HG03457 (cell line): Measurements from ENCODE around the gene FAM13C.

Experiments used
- ATAC-seq: cut with Tn5 transposase; IDR thresholded peaks from one replicate; pipeline ENCODE4 v1.9.1; 2021; ENCODE audit warnings: moderate number of reproducible peaks; ENCODE audit not compliant: unreplicated experiment

FAM13C gene

DNA sequence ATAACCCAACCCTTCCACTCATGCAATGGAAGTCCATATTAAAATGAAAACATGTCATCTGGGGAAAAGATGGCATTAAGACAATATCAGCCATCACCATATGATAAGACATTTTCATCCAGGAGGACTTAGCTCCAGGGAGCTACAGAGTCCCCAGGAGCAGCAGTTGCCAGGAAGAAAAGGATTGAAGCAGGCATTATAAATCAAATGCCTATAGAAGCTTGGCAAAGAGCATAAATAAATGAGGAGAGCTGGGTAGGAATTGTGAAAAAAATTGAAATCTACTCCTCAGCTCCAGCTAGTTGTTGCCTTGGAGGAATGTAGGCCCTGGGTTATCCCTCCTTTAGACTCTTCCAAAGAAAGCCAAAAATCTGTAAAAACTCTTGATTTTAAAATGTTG lies 42.5 kb downstream of the FAM13C start:
- no peak for ATAC-seq

DNA sequence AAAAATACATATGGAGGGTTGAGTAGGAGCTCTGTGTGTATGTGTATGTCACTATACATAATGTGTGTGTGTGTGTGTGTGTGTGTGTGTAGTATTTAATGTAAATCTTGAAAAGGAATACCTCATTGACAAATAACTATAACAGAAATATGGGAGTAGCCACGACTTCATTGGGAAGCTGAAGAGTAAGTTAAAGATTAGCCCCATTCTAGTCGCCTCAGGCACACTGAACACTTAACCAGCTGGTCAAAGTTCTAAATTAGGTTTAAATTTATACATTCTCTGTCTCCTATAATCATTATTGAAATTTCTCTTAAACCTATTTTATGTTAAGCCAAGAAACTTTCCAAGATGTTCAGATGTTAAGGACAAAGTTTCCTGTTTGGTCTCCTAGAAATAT lies 45.3 kb downstream of the FAM13C start:
- ATAC-seq = no peak

DNA sequence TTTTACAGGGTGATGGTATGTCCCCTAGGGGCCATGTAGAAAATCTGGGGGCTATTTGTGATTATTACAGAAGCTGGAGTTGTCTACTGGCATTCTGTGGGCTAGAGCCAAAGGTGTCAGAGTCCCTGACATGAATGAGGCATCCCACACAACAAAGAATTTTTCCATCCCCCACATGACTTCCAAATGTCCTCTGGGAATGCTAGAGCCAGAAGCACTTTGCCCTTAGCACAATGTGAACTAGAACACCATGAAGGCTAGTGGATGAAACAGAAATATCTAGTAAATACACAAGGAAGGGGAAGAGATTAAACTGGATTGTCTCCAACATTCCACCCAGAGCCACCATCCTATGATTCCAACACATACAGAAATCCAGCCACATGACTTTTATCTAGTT lies 46.9 kb downstream of the FAM13C start:
- no peak for ATAC-seq

DNA sequence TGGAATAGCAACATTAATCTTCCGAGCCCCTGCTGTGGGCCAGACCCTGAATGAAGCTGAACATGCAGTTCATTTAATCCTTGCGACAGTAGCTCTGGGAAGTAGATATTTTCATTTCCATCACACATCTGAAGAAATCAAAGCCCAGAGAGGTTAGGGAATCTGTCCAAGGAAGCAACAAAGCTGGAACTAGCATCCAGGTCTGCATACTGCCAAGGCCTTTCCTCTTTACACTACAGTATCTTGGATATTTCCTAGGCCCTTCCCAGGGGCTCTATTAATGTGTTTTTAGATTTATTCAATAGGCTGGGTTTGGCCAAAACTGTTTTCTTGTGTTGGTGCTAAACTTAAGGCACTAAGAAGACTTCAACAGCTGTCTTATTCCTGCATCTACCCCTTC lies 48.1 kb downstream of the FAM13C start:
- no peak for ATAC-seq

DNA sequence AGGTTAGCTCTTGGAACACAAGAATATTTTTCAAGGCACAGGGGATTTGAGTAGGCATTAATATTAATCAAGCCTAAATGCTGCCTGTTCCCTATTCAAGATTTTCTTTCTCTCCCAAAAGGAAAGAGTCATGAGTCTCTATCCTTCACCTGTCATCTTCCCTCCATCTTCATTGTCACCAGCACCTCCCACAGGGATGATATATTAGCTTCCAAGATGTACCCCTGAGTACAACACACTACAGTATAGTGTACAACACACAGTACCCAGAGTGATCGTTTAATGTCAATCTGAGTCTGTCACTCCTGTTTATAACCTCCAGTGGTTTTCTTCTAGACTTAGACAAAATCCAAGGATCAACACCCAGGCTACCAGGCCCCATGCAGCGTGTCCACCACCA lies 50.1 kb downstream of the FAM13C start:
- no peak for ATAC-seq

DNA sequence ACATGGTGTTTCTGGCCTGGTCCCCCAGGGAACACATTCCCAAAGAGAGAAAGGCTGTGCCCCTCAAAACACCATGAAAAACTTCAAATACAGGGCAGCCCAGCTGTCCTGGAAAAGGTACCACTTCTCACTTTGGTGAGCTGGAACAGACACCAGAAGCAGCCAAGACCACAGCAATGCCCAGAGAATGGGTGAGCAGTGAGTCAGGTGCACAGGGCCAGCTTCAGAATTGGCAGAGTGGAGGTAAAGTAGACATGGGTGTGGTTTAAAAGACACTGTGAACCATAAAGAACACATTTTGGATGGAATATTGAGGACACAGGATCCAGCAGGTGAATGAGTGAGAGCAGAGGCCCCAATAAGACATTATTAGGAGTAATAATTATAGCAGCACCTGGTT lies 51.3 kb downstream of the FAM13C start:
- ATAC-seq = no peak

DNA sequence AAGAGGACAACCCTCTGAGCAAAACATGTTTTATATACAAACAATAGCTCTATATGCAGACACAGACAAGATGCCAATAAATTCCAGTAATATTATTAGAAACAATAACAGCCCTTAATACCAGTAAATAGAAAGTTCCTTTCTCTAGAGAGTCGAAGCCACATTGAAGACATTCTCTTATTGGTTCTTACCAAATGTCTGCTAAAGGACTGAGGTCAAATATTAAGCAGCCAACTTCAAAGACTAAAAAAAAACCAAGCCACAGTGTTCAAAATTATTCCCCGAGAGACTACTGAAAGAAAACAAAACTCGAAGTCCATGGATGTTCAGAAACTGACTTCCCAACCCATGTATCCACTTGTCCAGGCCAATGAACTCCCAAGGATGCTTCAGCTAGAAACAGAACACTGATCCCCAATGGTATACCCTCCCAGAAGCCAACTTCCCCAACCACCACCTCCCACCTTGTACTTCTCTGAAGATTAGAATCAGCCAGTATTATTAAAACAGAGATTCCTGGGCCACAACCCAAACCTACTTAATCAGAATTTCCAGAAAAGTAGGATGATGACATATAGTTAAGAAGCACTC lies 51.9 kb downstream of the FAM13C start:
- no peak for ATAC-seq

DNA sequence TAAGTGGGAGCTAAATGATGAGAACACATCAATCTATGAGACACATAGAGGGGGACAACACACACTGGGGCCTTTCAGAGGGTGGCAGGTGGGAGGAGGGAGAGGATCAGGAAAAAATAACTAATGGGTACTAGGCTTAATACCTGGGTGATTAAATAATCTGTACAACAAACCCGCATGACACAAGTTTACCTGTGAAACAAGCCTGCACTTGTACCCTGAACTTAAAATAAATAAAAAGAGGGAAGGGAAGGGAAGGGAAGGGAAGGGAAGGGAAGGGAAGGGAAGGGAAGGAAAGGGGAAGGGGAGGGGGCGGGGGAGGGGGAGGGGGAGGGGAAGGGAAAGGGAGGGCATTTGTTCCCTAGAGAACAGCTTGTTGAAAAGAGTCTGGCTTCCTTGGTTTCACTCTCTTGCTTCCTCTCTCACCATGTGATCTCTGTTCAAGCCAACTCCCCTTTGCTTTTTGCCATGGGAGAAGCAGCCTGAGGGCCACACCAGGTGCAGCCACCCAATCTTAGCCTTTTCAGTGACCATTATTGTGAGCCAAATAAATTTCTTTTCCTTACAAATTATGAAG lies 57.7 kb downstream of the FAM13C start:
- ATAC-seq = no peak

DNA sequence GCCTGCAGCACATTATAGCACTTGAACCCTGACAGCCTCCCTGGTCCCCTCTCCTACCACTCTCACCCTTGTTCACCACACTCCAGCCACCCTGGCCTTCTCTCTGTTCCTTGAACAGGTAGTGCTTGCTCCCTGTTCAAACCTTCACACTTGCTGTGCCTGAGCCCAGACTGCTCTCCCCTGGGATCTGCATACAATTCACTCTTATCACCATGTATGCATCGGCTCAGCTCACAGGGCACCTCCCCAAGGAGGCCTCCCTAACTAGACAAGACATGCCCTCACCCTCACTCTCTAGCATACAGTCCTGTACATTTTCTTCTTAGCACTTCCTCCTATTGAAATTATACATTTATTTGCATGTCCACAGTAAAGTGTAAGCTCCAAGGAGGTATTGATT lies 59.3 kb downstream of the FAM13C start:
- no peak for ATAC-seq

DNA sequence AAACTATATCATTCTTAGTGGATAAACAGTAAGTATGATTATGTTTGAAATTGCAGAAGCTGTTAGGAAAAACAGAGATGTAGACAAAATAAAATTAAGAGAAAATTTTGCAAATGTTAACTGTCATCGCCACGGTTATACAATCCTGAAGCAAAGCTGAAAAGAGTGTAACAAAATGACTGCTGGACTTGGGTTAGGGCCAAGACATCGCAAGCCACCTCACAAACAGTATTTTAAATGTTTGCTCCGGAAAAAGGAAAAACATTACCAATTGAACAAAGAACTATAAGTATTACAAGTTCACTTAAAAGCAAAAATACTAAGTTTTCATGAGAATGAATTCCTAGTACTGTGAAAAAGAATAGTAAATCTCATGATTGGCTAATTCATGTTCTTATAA lies 60.0 kb downstream of the FAM13C start:
- no peak for ATAC-seq

DNA sequence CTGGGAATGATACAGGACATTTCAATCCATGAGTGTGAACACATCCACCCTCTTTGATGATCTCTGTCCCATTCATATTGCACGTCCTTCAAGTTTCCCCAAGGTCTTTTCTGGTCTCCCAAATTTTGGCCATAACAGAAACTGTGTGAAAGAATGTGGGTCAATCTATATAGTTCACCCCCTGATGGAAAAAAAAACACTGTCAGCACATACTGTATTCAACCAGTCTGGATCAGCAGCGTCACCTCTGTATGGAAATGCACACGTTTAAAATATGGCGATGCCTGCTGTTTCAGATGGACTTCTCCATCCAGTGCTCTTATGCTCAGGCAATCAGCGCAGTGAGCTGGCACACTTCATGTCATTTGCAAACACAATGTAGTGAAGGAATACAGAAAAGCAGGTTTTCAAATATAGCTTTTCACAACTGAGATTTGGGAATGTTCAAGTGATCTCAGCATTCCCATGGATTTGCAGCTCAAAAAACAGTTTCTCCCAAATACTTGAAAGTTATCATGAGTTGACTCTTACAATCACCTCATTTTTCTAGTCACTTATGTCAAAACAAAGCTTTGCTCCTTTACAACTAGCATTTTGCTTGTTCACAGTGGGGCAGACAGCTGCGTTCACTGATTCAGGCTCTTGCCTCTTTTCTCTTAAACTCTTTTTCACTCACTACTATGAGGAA lies 61.1 kb downstream of the FAM13C start:
- no peak for ATAC-seq

DNA sequence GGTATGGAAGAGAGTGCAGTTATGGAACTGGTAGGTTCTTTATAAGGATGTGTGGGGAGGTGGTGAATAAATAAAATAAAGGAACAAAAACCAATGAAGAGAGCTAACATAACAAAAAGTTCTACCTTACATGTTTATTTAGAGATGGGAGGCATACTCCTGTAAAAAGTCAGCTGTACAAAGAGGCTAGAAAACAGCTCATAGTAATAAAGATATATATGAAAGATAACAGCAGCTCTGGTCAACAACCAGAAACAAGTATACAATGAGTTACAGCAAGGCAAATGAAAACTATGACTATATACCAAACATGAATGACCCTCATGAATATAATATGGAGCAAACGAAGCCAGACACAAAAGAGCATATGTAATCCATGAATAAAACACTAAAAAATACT lies 62.0 kb downstream of the FAM13C start:
- no peak for ATAC-seq

DNA sequence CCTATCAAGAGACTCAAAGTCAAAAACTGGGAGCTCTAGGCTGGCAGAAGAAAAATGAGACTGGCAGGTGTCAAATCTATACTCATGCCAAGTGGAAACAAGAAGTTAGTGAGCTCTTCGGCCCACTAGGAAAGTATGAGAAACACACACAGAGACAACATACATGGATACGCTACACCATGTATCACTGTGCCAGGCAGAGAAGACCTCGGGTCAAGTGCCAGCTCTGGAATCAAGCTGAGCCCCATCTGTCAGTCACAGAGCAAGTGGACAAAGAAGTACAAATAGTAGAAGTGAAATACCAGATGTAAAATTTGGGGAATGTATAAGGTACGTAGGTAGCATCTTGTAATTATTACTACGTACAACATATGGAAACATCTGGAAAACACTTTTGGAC lies 62.4 kb downstream of the FAM13C start:
- no peak for ATAC-seq

DNA sequence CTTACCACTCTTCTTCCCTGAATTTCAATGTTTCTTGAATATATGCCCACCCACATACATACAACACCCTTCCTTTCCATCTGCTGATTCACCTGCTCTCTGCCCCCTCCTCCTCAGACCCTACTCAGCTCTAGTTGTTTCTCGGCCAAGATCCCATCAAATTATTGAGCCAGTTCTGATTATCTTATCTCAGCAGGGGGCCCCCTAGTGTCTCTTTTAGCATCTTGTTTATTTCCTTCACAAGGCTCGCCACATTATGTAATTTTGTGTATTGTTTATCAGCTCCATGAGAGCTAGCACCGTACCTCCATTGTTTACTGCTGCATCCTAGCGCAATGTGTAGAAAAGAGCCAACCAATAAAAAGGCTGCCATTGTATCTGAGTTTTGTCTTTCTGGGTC lies 71.9 kb downstream of the FAM13C start:
- ATAC-seq = no peak

DNA sequence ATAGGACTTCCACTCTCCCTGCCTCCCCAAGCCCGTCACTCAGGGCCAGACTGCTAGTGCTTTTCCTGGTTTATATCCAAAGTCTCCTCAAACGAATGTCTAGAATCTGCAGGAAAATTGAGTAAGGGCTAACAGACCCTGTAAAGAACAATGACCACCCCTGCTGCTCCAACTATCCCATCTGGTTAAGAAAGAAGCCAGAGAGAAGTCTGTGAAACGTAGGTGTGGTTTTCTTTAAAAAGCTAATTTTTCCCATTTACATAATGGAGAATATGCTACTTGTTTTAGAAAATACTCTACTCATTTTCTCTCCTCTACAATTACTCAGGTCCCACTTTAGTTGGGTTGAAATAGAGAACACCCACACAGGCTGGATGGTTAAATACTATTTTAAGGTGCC lies 72.5 kb downstream of the FAM13C start:
- no peak for ATAC-seq

DNA sequence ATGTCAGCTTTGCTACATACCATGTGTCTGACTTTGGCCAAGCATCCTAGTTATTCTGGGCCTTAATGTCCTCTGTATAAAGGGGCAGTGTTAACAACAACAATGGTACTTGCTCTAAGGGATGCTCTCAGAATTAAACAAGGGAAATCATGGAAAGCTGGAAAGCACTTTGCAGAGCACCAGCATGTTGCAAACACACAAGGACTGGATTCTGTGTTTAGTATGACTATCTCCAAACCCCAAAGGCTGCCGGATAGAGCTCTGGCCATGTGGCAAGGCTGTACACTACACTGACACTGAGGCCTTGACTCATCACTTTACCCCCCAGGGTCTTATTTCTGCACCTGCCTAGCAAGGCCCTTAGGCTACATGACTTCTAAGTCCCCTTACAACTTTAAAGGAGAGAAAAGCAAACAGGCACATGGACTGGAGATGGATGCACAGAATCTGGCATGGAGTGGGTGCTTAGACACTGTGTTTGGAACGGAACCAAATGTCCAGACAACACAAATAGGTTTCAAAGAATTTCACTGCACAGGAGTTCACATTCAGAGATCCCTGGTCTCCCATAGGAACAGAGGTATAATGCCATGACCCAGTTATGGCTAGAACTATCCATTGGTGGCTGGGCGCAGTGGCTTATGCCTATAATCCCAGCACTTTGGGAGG lies 74.6 kb downstream of the FAM13C start:
- ATAC-seq = no peak

DNA sequence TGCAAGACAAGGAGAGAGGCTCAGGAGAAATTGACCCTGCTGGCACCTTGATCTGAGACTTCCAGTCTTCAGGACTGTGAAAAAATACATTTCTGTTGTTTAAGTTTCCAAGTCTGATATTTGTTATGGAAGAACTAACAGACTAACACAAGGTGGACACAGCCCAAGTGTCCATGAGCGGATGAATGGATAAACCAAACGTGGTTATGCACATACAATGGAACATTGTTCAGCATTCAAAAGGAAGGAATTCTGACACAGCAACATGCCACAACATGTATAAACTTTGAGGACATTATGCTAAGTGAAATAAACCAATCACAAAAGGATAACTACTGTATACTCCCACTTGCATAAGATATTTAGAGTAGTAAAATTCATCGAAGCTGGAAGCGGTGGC lies 76.5 kb downstream of the FAM13C start:
- ATAC-seq = no peak

DNA sequence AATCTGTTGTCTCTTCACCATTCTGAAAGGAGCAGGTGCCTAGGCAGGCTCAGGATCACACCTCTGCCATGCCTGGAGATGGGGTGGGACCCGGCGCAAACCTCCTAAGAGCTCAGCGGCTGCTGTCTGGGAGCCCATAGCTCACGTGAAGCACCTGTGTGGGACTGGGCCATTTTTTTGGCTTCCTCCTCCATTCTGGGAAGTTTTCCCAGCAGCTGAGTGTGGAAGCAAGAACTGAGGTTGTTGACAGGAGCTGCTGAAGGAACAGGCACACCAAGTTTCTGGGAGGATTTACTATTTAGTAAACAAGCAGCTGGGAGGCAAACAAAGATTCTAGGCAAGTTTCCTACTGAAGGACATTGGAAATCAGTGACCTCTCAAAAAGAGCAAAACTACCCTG lies 77.3 kb downstream of the FAM13C start:
- no peak for ATAC-seq

DNA sequence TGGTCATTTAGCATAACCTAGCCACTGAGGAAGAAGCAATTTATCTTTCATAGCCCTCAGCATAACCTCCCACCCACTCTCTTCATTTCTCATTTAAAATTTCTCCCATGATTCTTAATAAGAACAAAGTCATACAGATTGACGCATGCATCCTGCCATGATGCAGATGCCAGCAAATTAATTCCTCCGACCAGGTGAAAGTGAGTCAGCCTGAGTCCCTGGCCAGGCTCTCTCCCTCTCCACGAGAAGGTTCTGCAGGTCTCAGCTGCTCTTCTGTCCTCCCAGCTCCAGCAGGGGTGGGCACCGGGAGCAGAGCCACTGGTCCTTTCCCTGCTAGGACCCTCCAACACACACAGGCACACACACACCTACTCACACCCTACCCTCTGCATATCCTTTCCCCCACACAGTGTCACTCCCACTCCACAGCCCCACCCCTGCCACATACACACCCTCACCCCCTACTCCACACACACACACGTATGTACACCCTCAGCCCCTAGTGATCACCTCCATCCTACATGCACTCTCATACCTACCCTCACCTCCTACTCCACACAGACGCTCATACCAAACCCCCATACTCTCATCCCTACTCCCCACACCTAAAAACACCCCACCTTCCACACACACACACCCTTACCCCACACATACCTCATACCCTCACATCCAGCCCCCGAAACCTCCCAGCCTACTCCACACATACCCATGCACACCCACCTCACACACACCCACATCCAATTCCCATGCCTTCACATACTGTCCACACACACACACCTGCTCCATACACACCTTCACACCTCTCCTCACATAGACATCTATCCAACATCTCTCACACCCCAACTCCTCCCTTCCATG lies 78.0 kb downstream of the FAM13C start:
- ATAC-seq = no peak

DNA sequence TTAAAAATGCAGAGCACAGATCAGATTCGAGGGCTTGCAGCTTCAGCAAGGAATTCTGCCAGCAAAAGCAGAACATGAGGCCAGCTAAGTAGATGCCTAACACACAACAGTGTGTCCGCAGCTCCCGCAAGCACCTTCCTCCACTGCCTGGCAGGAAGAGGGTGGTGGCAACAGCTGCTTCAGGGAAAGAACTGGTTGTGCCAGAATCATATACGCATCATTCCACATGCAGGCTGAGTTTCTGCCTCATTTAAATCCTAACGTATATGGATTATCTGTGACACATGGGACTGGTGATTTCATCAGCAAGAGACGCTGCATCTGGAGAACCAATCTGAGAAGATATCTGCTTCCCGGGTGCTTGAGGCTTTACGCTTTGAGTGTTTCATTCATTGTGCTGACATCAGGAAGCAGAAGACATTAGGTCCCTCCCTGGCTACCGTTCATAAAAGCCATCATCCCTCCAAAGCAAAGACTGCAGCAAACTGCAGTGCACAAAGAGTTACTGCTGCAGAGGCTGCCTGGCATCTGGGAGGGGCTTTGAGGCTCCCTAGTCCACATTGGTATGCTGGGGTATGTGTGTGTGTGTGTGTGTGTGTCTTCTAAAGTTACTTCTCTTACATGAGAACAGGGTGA lies 78.8 kb downstream of the FAM13C start:
- no peak for ATAC-seq

DNA sequence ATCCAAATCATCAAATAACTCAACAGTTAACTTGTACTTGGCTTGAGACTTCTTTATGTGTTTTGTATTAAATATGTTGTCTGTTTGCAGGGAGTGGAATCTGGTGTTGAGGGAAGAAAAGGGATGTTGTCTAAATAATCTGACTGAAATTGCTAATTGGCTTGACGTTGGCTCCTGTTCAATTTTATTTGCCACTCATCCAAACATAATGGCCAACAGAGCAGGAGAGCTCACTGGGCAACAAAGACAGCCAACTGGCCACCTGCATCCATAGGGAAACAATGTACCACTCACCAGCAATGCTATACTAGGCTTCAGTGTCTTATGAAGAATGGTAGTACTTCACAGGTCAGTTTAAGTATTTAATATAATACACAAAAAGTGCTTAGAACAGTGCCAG lies 80.5 kb downstream of the FAM13C start:
- no peak for ATAC-seq
